Coronary artery (tissue), 2 donors: ENCODE data around the gene SECISBP2.

Experiments used
- DNase-seq: peaks from one replicate; pipeline ENCODE4 v3.0.0-alpha.2; 2017; ENCODE audit warnings: low spot score
- H3K27ac ChIP-seq, 2 donors: fragments of 200-600 bp; sonication (generic); one replicate each; pipeline ENCODE4 v1.5.1; 2016 to 2019
- H3K4me3 ChIP-seq: fragments of 200-600 bp; sonication (generic); 2 replicates; pipeline ENCODE4 v1.5.1; 2016; ENCODE audit warnings: mild to moderate bottlenecking, moderate library complexity
- CTCF ChIP-seq: fragments of 200-600 bp; sonication (generic); IDR thresholded peaks from one replicate; pipeline ENCODE4 v1.5.1; 2019; ENCODE audit warnings: antibody characterized with exemption

The SECISBP2 gene

GRCh38 chr9:89378541-89378940 lies 60.2 kb downstream of the SECISBP2 start:
- H3K4me3 ChIP-seq = no peak overlapping the region
- TF ChIP-seq CTCF = no peak
- DNase-seq = no peak
- H3K27ac ChIP-seq = no peak overlapping the region

GRCh38 chr9:89379031-89379430 lies 60.7 kb downstream of the SECISBP2 start:
- Histone ChIP-seq H3K4me3 (no peak overlapping the region), H3K27ac (no peak overlapping the region)
- no peak for TF ChIP-seq CTCF
- DNase-seq = no peak

- H3K4me3 ChIP-seq = no peak overlapping the region
- no peak for TF ChIP-seq CTCF
- H3K27ac ChIP-seq = no peak overlapping the region
- DNase-seq = no peak
These were observed 61.3 kb downstream of the SECISBP2 start for GRCh38 chr9:89379508-89380115.

- no peak overlapping the region for H3K27ac ChIP-seq
- TF ChIP-seq CTCF = no peak
- no peak for DNase-seq
These were observed 62.4 kb downstream of the SECISBP2 start for GRCh38 chr9:89380437-89381307.

GRCh38 chr9:89381308-89381609 lies 63.0 kb downstream of the SECISBP2 start:
- H3K27ac ChIP-seq = no peak overlapping the region
- no peak for TF ChIP-seq CTCF
- no peak for DNase-seq
- no peak overlapping the region for H3K4me3 ChIP-seq

More at GRCh38 chr9:89380437-89381307, 62.4 kb downstream of the SECISBP2 start:
- no peak overlapping the region for H3K4me3 ChIP-seq

- no peak for TF ChIP-seq CTCF
- Histone ChIP-seq H3K4me3 (no peak overlapping the region), H3K27ac (no peak overlapping the region)
- no peak for DNase-seq
These were observed 64.0 kb downstream of the SECISBP2 start for GRCh38 chr9:89382026-89382986.
